GM12878 (cell line): ENCODE measurements around the gene MTFR2. TPM values are rescaled to one million over a fixed set of nuclear protein-coding genes. Genes with fewer than 3 reads are reported as not detected.

ENCODE experiments used
- ATAC-seq: fragments of 200-7000 bp; cut with Tn5 transposase; 3 replicates; pipeline ENCODE4 v1.9.1; 2020; ENCODE audit warnings: mild to moderate bottlenecking, moderate library complexity
- BruUV-seq: library from RNA; stranded (reverse); fragments of 400-500 nt; replicated peaks from 2 replicates; lab custom pipeline; 2021; lab: Mats Ljungman, UMichigan
- CTCF ChIA-PET: fragments of 300-600 bp; sonication (Branson Sonifier 250); formaldehyde crosslinking; extraction: SDS; loops from one replicate; lab custom pipeline; 2021; ENCODE audit warnings: inconsistent platforms; lab: Yijun Ruan, JAX
- POLR2A ChIA-PET: fragments of 350-600 bp; formaldehyde crosslinking; extraction: SDS; loops from one replicate; lab custom pipeline; 2021; ENCODE audit warnings: inconsistent platforms; lab: Charles Lee
- RAD21 ChIA-PET: fragments of 300-600 bp; sonication (Branson Sonifier 250); formaldehyde crosslinking; loops from one replicate; lab custom pipeline; 2023; ENCODE audit warnings: antibody characterized with exemption; ENCODE audit not compliant: unreplicated experiment; lab: Charles Lee
- SMC1A ChIA-PET: fragments of 300-600 bp; sonication (Branson Sonifier 250); formaldehyde crosslinking; loops from one replicate; lab custom pipeline; 2023; ENCODE audit not compliant: unreplicated experiment, uncharacterized antibody; lab: Charles Lee
- DNase-seq: peaks from one replicate; pipeline ENCODE4 v3.0.0-alpha.2; 2011; ENCODE audit warnings: low read depth, low spot score
- FAIRE-seq: peaks from 3 replicates; lab custom pipeline; 2011; peaks lifted over from hg19 to GRCh38; lab: Jason Lieb, UNC
- H2AFZ ChIP-seq: 2 replicates; pipeline ENCODE4 v1.6.0; 2011; ENCODE audit warnings: low read depth, low read length, control low read depth; ENCODE audit not compliant: control insufficient read depth
- H3K27ac ChIP-seq: 2 replicates; pipeline ENCODE4 v1.5.1; 2011; ENCODE audit warnings: control low read depth; ENCODE audit not compliant: control insufficient read depth, insufficient read depth
- H3K27me3 ChIP-seq, 2 experiments: replicated peaks in 1 of 2; 2 replicates each; pipeline versions ENCODE4 v1.6.0 to v1.6.1; 2011; ENCODE audit warnings: low read length in 1 of 2; ENCODE audit not compliant: control insufficient read depth in 2 of 2, insufficient read depth in 2 of 2
- H3K36me3 ChIP-seq, 2 experiments: 2 replicates each; pipeline ENCODE4 v1.5.1; 2011; ENCODE audit warnings: low read length in 1 of 2; ENCODE audit not compliant: control insufficient read depth in 2 of 2, insufficient read depth in 2 of 2
- H3K4me1 ChIP-seq: 2 replicates; pipeline ENCODE4 v1.6.1; 2011; ENCODE audit warnings: mild to moderate bottlenecking, low read length, moderate library complexity, mixed read lengths; ENCODE audit not compliant: control insufficient read depth, insufficient read depth
- H3K4me2 ChIP-seq: 2 replicates; pipeline ENCODE4 v1.6.0; 2011; ENCODE audit warnings: control low read depth; ENCODE audit not compliant: control insufficient read depth, insufficient read depth
- H3K4me3 ChIP-seq: fragments of 200-600 bp; sonication (generic); 2 replicates; pipeline ENCODE4 v1.5.1; 2016
- H3K79me2 ChIP-seq: 2 replicates; pipeline ENCODE4 v1.6.0; 2011; ENCODE audit warnings: low read length; ENCODE audit not compliant: control insufficient read depth, insufficient read depth
- H3K9ac ChIP-seq: 2 replicates; pipeline ENCODE4 v1.8.0; 2011; ENCODE audit warnings: low read length, control low read depth, mixed read lengths; ENCODE audit not compliant: control insufficient read depth, insufficient read depth
- H3K9me3 ChIP-seq: replicated peaks from 3 replicates; pipeline ENCODE4 v1.5.1; 2011; ENCODE audit warnings: mild to moderate bottlenecking, low read length; ENCODE audit not compliant: control insufficient read depth, insufficient read depth
- H4K20me1 ChIP-seq: 2 replicates; pipeline ENCODE4 v1.6.0; 2011; ENCODE audit not compliant: control insufficient read depth, insufficient read depth
- BCL11A ChIP-seq: IDR thresholded peaks from 2 replicates; pipeline ENCODE4 v1.6.1; 2011; ENCODE audit warnings: low read depth, low read length
- CEBPB ChIP-seq, 2 experiments: fragments of 150-350 bp in 1 of 2; IDR thresholded peaks; 2 replicates each; pipeline ENCODE4 v1.6.1; 2012 to 2014; ENCODE audit warnings: low read depth in 2 of 2, low read length in 2 of 2, borderline replicate concordance in 1 of 2, inconsistent platforms in 1 of 2
- FOS ChIP-seq: IDR thresholded peaks from 3 replicates; pipeline ENCODE4 v1.6.1; 2011; ENCODE audit warnings: borderline replicate concordance; ENCODE audit not compliant: insufficient read length; ENCODE audit errors: extremely low read depth
- HDAC6 ChIP-seq: fragments of 200-600 bp; sonication (generic); IDR thresholded peaks from one replicate; pipeline ENCODE4 v1.8.0; 2017; ENCODE audit warnings: antibody characterized with exemption; ENCODE audit not compliant: unreplicated experiment
- IRF4 ChIP-seq: IDR thresholded peaks from 2 replicates; pipeline ENCODE4 v1.6.1; 2011; ENCODE audit warnings: low read depth, low read length
- MYC ChIP-seq: IDR thresholded peaks from 2 replicates; pipeline ENCODE4 v1.6.1; 2011; ENCODE audit warnings: mild to moderate bottlenecking, low read length, moderate library complexity, inconsistent platforms; ENCODE audit not compliant: insufficient read depth, insufficient replicate concordance, insufficient read length, severe bottlenecking
- POU2F2 ChIP-seq: IDR thresholded peaks from 3 replicates; pipeline ENCODE4 v1.6.1; 2011; ENCODE audit warnings: low read depth, mild to moderate bottlenecking, low read length, borderline replicate concordance
- SP1 ChIP-seq: IDR thresholded peaks from one replicate; pipeline ENCODE4 v1.6.1; 2011; ENCODE audit warnings: low read depth, low read length
- TCF3 ChIP-seq: IDR thresholded peaks from 2 replicates; pipeline ENCODE4 v1.6.1; 2012; ENCODE audit warnings: low read depth, mild to moderate bottlenecking, low read length, borderline replicate concordance; ENCODE audit not compliant: insufficient read depth
- ZNF274 ChIP-seq: IDR thresholded peaks from one replicate; pipeline ENCODE4 v1.8.0; 2011; ENCODE audit not compliant: insufficient read length, insufficient read depth
- ZZZ3 ChIP-seq: IDR thresholded peaks from 2 replicates; pipeline ENCODE4 v1.6.1; 2011; ENCODE audit warnings: low read depth; ENCODE audit not compliant: control insufficient read depth, insufficient read length
- WGBS: methylation state at CpG from one replicate; pipeline ENCODE4 v1.1.6; 2016; ENCODE audit warnings: low lambda C conversion rate; ENCODE audit not compliant: insufficient replicate concordance, insufficient coverage; ENCODE audit errors: missing lambda C conversion rate; 5-methylcytosine and 5-hydroxymethylcytosine counted together
- in situ Hi-C: fragments of 300-500 bp; cut with MboI; formaldehyde crosslinking; loops from 9 replicates; pipeline ENCODE4 v1.14.3; 2018; ENCODE audit warnings: mixed read lengths
- intact Hi-C: fragments of 100-400 bp; cut with micrococcal nuclease; formaldehyde crosslinking; loops from one replicate; pipeline ENCODE4 v1.14.2; 2022; ENCODE audit not compliant: unreplicated experiment
- polyA plus RNA-seq, 11 experiments: library from polyadenylated mRNA; depleted of rRNA in 4 of 11; unstranded in 6 of 11; stranded (reverse) in 5 of 11; fragments of >200 nt; fragmentation: Nextera tagmentation in 4 of 11; fragmentation: Illumina TruSeq in 1 of 11; extraction: Ambion mirVana in 4 of 11; extraction: Trizol in 1 of 11; gene quantifications; 1 replicate in 1 of 11; 2 replicates in 10 of 11; pipeline versions ENCODE4 v1.2.1 to v1.2.3, GENCODE V29; 2011 to 2016; ENCODE audit warnings: inconsistent platforms in 2 of 11, missing spikeins in 2 of 11, low read depth in 1 of 11
- total RNA-seq, 4 experiments: library from RNA; depleted of rRNA in 3 of 4; stranded (reverse); fragments of >200 nt in 3 of 4; fragmentation: Illumina TruSeq in 1 of 4; extraction: Trizol in 1 of 4; gene quantifications; 2 replicates each; pipeline versions ENCODE4 v1.2.1 to v1.2.3, GENCODE V29; 2013 to 2021
- TF ChIP-seq, protein P1 (sequence below): IDR thresholded peaks from 2 replicates; pipeline ENCODE4 v1.6.1; 2011; ENCODE audit warnings: mild to moderate bottlenecking, low read depth, low read length, moderate library complexity; ENCODE audit not compliant: insufficient replicate concordance
- TF ChIP-seq, protein P2 (sequence below): IDR thresholded peaks from 2 replicates; pipeline ENCODE4 v1.6.1; 2011; ENCODE audit warnings: borderline replicate concordance, low read depth, mild to moderate bottlenecking, moderate library complexity, low read length; ENCODE audit not compliant: insufficient read depth, poor library complexity, severe bottlenecking
- TF ChIP-seq, protein P3 (sequence below): fragments of 450-650 bp; IDR thresholded peaks from 2 replicates; pipeline ENCODE4 v1.6.1; 2017; ENCODE audit warnings: mild to moderate bottlenecking, moderate library complexity

Gene MTFR2
- total and polyA plus RNA-seq, 10 of the 15 experiments (the other 5 are each of a cell fraction or from before 2014, with no cell fraction given), result 7.3 to 33.5 (median 25.3) TPM

DNA sequence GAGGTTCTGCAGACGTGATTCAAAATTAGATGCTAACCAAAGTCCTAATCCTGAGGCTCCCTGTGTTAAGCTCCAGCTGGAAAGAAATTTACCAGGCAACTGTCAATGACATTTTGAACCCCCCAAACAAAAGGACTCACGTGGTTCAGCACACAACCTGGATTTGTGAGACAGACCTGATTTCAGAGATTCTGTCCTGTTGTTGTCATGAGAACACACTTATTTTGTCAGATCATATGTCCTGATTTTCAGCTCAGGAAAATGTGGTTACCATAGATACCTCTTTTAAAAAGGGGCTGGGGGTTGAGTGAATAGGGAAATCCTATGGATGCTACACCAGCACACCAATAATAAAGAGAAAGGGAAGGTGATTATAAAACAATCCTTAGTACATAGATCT is 61.6 kb downstream of the MTFR2 start:
- H3K27ac ChIP-seq, result no peak overlapping the region
- ATAC-seq, result no peak
- SMC1A ChIA-PET, result no interaction called here
- no peaks in the 10 kb centered on the region; a peak in 1 of 4 replicates for H3K27me3 ChIP-seq
- no peak overlapping the region for H3K4me3 ChIP-seq
- no peak for TF ChIP-seq ZZZ3
- no peak for TF ChIP-seq SP1
- TF ChIP-seq TCF3, result no peak
- TF ChIP-seq, protein P1, sequence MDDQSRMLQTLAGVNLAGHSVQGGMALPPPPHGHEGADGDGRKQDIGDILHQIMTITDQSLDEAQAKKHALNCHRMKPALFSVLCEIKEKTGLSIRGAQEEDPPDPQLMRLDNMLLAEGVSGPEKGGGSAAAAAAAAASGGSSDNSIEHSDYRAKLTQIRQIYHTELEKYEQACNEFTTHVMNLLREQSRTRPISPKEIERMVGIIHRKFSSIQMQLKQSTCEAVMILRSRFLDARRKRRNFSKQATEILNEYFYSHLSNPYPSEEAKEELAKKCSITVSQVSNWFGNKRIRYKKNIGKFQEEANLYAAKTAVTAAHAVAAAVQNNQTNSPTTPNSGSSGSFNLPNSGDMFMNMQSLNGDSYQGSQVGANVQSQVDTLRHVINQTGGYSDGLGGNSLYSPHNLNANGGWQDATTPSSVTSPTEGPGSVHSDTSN, result no peak
- TF ChIP-seq IRF4, result no peak
- no peak for TF ChIP-seq POU2F2
- TF ChIP-seq BCL11A, result no peak
- TF ChIP-seq FOS, result no peak
- no peak for TF ChIP-seq MYC
- no peak for TF ChIP-seq HDAC6
- TF ChIP-seq, protein P2, sequence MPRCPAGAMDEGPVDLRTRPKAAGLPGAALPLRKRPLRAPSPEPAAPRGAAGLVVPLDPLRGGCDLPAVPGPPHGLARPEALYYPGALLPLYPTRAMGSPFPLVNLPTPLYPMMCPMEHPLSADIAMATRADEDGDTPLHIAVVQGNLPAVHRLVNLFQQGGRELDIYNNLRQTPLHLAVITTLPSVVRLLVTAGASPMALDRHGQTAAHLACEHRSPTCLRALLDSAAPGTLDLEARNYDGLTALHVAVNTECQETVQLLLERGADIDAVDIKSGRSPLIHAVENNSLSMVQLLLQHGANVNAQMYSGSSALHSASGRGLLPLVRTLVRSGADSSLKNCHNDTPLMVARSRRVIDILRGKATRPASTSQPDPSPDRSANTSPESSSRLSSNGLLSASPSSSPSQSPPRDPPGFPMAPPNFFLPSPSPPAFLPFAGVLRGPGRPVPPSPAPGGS, result no peak
- TF ChIP-seq, protein P3, sequence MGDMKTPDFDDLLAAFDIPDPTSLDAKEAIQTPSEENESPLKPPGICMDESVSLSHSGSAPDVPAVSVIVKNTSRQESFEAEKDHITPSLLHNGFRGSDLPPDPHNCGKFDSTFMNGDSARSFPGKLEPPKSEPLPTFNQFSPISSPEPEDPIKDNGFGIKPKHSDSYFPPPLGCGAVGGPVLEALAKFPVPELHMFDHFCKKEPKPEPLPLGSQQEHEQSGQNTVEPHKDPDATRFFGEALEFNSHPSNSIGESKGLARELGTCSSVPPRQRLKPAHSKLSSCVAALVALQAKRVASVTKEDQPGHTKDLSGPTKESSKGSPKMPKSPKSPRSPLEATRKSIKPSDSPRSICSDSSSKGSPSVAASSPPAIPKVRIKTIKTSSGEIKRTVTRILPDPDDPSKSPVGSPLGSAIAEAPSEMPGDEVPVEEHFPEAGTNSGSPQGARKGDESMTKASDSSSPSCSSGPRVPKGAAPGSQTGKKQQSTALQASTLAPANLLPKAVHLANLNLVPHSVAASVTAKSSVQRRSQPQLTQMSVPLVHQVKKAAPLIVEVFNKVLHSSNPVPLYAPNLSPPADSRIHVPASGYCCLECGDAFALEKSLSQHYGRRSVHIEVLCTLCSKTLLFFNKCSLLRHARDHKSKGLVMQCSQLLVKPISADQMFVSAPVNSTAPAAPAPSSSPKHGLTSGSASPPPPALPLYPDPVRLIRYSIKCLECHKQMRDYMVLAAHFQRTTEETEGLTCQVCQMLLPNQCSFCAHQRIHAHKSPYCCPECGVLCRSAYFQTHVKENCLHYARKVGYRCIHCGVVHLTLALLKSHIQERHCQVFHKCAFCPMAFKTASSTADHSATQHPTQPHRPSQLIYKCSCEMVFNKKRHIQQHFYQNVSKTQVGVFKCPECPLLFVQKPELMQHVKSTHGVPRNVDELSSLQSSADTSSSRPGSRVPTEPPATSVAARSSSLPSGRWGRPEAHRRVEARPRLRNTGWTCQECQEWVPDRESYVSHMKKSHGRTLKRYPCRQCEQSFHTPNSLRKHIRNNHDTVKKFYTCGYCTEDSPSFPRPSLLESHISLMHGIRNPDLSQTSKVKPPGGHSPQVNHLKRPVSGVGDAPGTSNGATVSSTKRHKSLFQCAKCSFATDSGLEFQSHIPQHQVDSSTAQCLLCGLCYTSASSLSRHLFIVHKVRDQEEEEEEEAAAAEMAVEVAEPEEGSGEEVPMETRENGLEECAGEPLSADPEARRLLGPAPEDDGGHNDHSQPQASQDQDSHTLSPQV, result no peak
- TF ChIP-seq ZNF274, result no peak
- TF ChIP-seq CEBPB (IDR thresholded peaks at IDR 0.05; ENCODE audit: borderline replicate concordance in 1 of 2, low read depth in 2 of 2, low read length in 2 of 2), result no peak
- no peaks in the 10 kb centered on the region for H3K79me2 ChIP-seq
- no peaks in the 10 kb centered on the region for H3K9me3 ChIP-seq
- no peak for FAIRE-seq
- RAD21 ChIA-PET, result no interaction called here
- no peak for DNase-seq
- no TSS peak for BruUV-seq
- H4K20me1 ChIP-seq, result no peaks in the 10 kb centered on the region
- H2AFZ ChIP-seq, result no peak overlapping the region
- H3K4me1 ChIP-seq, result no peaks in the 10 kb centered on the region
- H3K9ac ChIP-seq, result no peak overlapping the region
- no peak overlapping the region for H3K4me2 ChIP-seq
- in situ Hi-C loops, result no loop called here
- WGBS, result 0% methylated on average over 2 of the region's 2 CpGs
- no peaks in the 10 kb centered on the region for H3K36me3 ChIP-seq
- intact Hi-C loops, result no loop called here
- POLR2A ChIA-PET, result no interaction called here
- CTCF ChIA-PET, result interaction anchor here (0.7 kb wide), 1 partner anchor 38 kb away, joined by 3 read pairs; no protein-coding TSS in a partner anchor
